ENCODE results near the gene SLC49A4.

The SLC49A4 gene

GRCh38 chr3:122908251-122908650 is 113.4 kb downstream of the SLC49A4 start:
- DNase-seq (ENCODE audit: low read depth in 2 of 2), result no peak

DNA sequence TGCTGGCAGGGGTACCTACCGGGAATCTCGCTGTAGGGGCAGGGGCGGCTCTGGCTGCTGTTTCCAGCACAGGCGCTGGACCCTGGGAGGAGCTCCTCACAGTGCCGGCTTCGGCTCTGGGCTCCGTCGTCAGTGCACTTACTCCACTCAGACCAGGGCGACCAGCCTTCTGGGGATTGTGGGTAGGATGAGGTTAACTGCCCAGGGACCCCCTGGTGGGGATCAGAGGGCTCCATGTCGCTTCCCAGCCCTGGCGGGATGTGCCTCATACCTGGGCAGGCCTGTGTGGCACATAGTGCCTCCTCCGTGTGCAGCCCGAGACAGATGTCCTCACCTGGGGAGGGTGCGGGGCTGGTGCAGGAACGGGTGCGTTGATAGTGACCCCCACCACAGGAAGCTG is 117.0 kb downstream of the SLC49A4 start:
- no peak for DNase-seq (ENCODE audit: low read depth in 2 of 2)

DNA sequence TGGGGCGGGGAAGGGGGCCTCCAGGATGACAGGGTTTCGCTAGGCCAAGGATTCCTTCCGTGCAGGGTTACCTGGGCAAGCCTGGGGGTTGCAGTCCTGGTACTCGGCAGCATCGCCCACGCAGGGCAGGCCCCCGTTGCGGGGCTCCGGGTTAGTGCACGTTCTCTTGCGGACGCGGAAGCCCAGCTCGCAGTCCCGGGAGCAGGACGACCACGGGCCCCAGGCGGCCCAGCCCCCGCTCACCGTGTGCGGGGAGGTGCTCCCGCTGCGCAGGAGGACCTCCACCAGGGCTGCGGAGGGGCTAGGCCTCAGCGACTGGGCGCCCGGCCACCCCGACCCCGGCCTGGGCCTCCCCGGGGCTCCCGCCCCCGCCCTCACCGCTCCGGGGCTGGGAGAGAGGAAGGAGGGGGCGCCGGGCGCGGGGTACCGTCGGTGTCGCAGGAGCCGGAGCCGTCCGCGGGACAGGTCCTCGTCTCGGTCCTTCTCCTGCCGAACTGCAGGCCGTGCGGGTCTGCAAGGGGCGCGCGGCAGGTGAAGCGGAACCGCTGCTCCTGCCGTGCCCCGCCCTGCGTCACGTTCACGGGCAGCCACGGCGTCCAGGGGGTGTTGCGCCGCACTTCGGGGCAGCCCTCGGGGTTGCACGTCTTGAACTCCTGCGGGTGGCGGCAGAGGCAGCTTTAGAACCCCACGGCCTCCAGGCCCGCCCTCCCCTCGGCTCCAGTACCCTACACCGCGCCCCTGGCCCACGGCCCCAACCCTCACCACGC is 118.1 kb downstream of the SLC49A4 start:
- no peak for DNase-seq (ENCODE audit: low read depth in 2 of 2)

DNA sequence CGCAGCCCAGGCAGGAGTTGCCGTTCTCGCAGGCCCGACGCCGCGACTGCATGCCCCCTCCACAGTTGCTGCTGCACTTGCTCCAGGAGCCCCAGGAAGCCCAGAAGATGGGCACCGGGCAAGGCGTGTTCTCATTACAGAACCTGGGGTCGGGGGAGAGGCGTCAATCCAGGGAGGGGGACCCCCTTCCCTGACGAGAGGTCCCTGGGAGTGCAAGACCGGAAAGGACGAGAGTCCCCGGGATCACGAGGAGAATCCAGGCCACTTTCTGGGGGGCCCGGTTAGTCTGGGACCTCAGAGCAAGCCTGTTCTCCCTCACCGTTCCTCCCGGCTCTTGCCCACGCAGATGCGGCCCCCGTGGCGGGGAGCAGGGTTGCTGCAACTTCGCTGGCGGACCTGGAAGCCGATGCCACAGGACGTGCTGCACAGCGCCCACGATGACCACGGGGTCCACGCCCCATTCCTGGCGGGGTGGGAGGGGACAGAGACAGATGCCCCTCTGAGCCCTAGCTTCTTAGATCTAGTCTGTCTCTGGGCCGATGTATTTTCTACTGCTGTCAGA is 118.8 kb downstream of the SLC49A4 start:
- DNase-seq (ENCODE audit: low read depth in 2 of 2), result no peak

DNA sequence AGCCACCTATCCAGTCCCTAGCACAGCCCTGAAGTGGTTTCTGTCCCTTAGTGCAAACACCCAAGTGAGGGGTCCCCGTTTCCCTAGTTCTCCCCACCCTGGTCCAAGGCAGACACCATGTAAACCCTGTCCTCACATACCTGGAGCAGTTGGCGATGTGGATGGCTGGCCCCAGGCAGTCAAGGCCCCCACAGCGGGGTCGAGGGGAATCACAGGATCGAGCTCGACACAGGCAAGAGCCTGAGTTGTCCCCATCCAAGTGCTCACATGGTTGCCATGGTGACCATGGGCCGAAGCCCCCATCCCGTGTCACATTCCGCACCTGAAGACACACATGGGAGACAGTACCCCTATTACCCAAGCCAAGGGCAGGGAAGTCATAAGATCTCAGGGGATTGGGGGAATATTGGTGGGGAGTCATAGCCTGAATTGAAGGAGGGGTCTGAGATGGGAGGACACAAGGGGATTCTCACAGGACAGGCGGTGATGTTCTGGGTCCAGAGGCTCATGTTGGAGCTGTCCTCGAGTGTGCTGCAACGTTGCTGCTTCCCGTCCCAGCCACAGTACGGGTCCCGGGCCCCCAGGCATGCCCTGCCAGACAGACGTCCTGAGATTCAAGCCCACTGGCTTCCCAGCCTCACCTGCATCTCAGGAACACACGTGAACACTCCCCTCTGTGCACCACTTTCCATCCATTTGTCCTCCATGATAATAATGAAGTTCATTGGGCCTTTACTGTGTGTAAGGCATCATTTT is 120.6 kb downstream of the SLC49A4 start:
- DNase-seq (ENCODE audit: low read depth in 2 of 2), result no peak

DNA sequence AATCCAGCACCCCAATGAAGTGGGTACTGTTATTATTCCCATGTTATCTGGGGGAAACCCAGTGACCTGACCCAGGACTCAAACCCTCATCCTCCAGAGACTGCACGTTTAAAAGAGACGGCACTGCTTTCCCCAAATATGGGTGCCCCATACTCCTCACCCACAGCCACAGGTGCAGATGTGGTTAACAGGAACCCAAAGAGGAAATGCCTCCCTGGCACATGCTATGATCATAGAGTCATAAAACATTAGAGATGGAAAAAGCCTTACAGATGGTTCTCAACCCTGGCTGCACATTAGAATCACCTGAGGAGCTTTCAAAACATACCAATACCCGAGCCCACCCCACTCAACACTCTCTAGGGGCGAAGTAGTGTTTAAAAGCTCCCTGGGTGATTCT is 121.2 kb downstream of the SLC49A4 start:
- no peak for DNase-seq (ENCODE audit: low read depth in 2 of 2)

GRCh38 chr3:122916580-122916979 is 121.7 kb downstream of the SLC49A4 start:
- DNase-seq (ENCODE audit: low read depth in 2 of 2), result no peak

DNA sequence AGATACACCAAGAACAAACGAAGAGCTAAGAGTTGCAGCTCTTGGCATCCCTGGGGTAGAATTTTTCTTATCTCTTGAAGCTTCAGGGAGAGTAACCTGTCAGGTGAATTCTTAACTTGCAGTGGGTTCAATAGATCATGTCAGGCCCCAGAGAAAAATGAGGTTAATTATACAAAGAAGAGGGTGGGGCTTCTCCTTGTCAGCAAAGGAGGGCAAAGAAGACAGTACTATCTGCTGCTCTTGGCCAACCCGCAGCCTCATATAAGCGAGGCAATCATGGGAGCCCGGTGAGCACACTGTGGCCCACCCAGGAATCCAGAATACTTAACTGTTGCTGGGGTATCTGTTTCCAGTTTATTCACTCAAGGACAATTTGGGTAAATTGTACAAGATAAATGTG is 122.5 kb downstream of the SLC49A4 start:
- no peak for DNase-seq (ENCODE audit: low read depth in 2 of 2)

DNA sequence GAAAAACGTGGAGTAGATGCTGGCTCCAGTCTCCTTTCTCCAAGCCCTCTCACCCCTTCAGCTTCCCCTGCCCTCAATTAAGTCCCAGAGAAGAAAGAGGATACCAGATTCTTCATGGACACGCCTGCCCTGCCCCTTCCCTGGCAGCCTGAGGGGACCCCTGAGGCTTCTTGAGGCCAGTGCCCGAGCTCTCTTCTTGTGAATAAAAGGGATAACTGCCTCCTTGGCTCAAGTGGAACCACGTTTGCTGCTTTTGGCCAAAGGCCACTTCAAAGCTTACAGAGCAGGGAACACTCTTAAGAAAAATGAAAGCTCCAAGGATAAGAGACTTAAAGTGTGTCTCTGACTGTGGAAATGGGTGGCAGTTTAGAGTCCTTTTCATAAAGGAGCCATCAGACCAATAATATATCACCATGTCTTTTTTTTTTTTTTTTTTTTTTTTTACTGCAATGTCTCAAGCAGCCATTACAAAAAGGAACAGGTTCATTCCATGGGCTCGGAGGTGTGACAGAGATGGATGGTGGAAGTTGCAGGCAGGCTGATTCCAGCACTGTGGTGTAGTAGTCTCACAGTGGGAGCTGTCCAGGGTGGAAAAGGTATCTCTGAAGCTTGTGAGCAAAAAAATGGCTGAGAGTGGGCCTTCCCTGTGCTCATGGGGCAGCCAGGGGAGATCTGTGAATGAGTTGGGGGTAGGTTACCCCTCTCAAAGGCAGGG is 123.9 kb downstream of the SLC49A4 start:
- DNase-seq (ENCODE audit: low read depth in 2 of 2), result no peak

DNA sequence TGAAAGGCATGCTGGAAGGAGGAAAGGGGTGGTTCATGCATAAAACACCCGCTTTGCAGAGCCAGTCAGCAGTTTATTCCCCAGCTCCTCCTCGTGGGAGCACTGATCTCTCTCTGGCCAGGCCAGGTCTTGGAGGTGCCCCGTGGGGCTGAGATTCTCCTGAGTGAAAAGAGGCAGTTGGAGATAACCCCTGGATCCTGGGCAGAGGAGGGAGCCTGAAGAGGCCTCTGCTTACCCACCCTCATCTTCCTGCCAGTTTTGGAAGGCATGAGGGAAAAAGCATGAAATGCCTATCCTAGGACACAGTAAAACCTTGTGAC is 124.4 kb downstream of the SLC49A4 start:
- no peak for DNase-seq (ENCODE audit: low read depth in 2 of 2)

- DNase-seq (ENCODE audit: low read depth in 2 of 2), result no peak
Measured at GRCh38 chr3:122920986-122921385, 126.1 kb downstream of the SLC49A4 start.

GRCh38 chr3:122921791-122922651 is 127.2 kb downstream of the SLC49A4 start:
- no peak for DNase-seq (ENCODE audit: low read depth in 2 of 2)

DNA sequence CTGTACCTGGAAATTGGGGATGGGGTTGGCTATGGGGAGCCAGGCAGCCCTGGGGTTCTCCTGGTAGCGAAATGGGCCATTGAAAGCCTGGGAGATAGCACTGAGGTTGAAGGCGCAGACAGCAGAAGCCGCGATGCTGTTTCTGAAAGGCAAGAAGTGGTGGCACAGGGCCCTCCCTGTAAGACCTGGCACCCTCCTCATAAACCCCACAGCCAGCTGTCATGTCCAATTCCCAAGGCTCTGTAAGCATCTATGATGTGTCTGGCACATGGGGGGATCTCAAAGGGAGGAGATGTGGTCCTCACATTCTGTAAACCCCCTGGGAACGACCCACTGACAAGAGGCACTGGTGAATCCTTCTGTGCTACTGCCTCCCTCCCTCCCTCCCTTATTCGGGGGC is 128.7 kb downstream of the SLC49A4 start:
- no peak for DNase-seq (ENCODE audit: low read depth in 2 of 2)

DNA sequence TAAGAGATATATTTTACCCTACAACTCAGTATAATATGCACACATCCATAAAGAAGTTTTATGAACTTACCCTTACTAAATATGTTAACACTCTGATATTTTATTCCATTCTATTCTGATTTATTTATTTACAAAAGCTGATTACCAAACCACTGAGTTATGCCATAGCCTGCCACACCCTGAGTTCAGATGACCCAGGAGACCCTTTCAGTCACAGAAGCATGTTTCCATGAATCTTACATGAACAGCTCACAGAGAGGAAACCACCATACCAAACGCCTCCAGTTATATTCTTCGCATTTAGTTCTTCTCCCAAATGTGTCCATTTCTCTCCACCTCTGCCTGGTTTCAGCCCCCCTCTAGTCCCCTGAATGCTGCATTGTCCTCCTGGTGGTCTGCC is 129.2 kb downstream of the SLC49A4 start:
- DNase-seq (ENCODE audit: low read depth in 2 of 2), result no peak

DNA sequence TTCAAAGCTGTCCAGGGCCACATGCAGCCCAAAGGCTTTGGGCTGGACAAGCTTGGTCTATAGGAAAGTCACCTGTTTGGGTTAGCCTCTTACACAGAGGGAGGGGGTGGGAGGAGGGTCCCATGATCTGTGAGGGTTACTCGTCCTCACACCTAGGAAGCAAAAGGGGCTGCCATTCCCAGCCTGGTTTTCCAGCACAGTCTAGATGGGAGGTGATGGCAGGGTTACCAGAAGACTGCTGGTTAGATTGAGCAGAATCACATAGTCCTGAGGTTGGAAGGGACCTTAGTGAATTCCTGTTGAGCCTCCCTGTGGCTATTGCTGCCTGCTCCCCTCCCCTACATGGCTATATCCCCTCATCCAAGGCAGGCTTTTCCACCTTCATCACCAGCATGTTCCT is 130.9 kb downstream of the SLC49A4 start:
- DNase-seq (ENCODE audit: low read depth in 2 of 2), result no peak

DNA sequence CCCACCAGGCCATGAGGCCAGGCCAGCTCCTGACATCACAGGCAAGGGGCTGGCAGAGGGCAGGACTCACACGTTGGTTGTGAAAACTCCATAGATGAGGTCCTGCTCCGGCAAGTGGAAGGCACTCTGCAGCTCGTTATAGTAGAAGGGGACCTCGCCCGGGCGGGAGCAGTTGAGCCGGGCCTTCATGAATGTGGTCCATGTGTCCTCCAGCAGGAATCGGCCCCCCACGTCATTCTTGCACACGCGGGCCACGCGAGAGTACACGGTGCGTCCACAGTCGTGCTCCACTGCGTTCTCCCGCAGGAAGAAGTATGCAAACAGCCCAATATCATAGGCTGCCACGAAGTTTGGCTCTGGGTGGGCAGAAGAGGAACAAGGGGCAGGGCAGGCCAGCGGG is 131.5 kb downstream of the SLC49A4 start:
- DNase-seq (ENCODE audit: low read depth in 2 of 2), result no peak

DNA sequence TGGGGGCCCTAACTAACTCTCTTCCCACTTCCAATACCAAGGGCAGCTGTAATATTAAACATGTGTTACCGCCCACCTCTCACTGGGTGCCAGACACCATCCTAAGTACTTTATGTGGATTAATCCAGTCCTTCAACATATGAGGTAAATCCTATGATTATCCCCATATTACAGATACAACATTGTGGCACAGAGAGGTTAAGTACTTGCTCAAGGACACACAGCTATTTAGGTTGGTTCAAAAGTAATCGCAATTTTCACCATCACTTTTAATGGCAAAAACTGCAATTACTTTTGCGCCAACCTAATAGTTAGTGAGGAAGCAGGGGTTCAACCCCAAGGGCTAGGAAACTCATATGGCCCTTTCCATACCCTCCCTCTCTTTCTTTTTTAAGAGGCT is 131.9 kb downstream of the SLC49A4 start:
- DNase-seq (ENCODE audit: low read depth in 2 of 2), result no peak

DNA sequence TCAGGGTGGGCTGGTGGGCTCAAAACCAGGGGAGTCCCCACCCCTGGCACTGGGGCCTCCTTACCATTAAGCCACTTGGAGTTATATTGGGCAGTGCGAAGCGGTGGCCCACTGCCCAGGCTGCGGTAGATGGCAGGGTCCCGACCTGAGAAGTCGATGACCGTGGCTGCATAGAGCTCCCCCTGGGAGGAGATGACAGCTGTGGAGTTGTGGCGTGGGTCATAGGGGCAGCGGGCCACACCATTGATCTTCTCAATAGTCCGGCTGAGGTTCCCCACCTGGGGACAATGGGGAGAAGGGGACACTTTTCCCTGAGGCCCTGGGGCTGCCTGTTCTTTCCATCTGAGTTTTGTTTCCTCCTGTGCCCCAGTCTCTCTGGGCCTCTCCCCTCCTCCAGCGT is 132.9 kb downstream of the SLC49A4 start:
- no peak for DNase-seq (ENCODE audit: low read depth in 2 of 2)

DNA sequence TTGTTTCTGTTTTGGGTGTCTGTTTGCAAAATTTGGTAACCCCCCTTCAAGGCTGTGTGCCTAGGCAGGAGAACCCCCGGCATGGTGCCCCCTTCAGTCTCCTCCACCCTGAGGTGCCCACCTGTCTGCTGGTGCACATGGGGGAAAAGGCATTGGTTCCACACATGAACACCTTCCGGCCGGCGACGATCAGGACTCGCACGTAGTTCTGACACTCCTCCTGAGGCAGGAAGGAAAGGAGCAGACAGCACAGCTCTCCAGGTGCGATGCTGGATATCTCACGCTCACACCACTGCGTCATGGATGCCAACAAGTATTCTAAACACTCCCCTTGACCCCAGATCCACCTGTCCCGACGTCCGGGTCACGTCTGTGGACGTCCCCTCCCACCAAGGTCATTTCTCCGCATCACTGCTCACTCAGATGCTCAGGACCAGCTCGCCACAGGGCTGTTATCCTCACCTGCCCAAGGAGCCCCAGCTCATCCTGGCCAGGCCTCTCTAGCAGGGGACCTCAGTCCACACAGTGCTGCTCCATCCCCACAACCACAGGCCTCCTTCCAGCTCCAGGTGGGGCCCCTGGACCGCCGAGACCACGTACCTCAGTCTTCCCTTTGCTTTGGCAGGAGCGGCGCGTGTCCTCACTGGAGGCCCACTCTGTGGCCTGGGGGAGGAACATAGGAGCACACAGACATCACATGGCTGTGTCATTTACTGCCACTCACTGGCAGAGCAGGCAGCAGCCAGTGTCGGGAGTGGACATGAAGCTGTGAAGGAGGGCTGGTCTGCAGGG is 133.7 kb downstream of the SLC49A4 start:
- no peak for DNase-seq (ENCODE audit: low read depth in 2 of 2)

- no peak for DNase-seq (ENCODE audit: low read depth in 2 of 2)
Measured at GRCh38 chr3:122929188-122930062, 134.6 kb downstream of the SLC49A4 start.

Data from stimulated activated CD8-positive, alpha-beta memory T cell treated with anti-CD3 and anti-CD28 coated beads, Interleukin-2, amount 100 ng/mL, for 1 hour (primary cell).